H1 (cell line): ENCODE measurements around the gene PSME1. TPM values are rescaled to one million over a fixed set of nuclear protein-coding genes. Genes with fewer than 3 reads are reported as not detected.

Source experiments
- CTCF ChIA-PET: fragments of 300-600 bp; sonication (Branson Sonifier 250); formaldehyde crosslinking; loops from one replicate; lab custom pipeline; 2021; ENCODE audit not compliant: partially characterized antibody; lab: Charles Lee
- POLR2A ChIA-PET: fragments of 300-600 bp; sonication (Branson Sonifier 250); formaldehyde crosslinking; loops from one replicate; lab custom pipeline; 2021; ENCODE audit warnings: inconsistent platforms; ENCODE audit not compliant: partially characterized antibody; lab: Charles Lee
- DNase-seq, 2 experiments: peaks; one replicate each; pipeline versions ENCODE4 v3.0.0 to v3.0.0-alpha.2; 2010 to 2022; ENCODE audit warnings: low spot score in 2 of 2, low read depth in 1 of 2, mixed read lengths in 1 of 2
- FAIRE-seq: peaks from 2 replicates; lab custom pipeline; 2011; peaks lifted over from hg19 to GRCh38; lab: Jason Lieb, UNC
- H2AFZ ChIP-seq: 2 replicates; pipeline ENCODE4 v1.8.1; 2012; ENCODE audit warnings: low read length, inconsistent platforms
- H2AK5ac ChIP-seq: 2 replicates; pipeline ENCODE4 v1.6.1; 2013; ENCODE audit warnings: low read depth, low read length
- H2BK120ac ChIP-seq: replicated peaks from 2 replicates; pipeline ENCODE3; 2013; ENCODE audit warnings: low read depth, low read length, inconsistent platforms
- H2BK12ac ChIP-seq: 2 replicates; pipeline ENCODE4 v1.6.1; 2013; ENCODE audit warnings: low read depth, low read length
- H2BK15ac ChIP-seq: 2 replicates; pipeline ENCODE4 v1.6.1; 2013; ENCODE audit warnings: low read length
- H2BK20ac ChIP-seq: 2 replicates; pipeline ENCODE4 v1.6.1; 2013; ENCODE audit warnings: low read length
- H2BK5ac ChIP-seq: 2 replicates; pipeline ENCODE4 v1.6.1; 2013; ENCODE audit warnings: low read depth, low read length
- H3K14ac ChIP-seq: 2 replicates; pipeline ENCODE4 v1.6.1; 2013; ENCODE audit warnings: inconsistent platforms; ENCODE audit not compliant: insufficient read length
- H3K18ac ChIP-seq: 2 replicates; pipeline ENCODE4 v1.6.1; 2013; ENCODE audit warnings: low read length; ENCODE audit errors: extremely low read depth
- H3K23ac ChIP-seq: 2 replicates; pipeline ENCODE4 v1.6.1; 2013; ENCODE audit warnings: inconsistent platforms; ENCODE audit not compliant: insufficient read length
- H3K23me2 ChIP-seq: 2 replicates; pipeline ENCODE4 v1.6.1; 2013; ENCODE audit warnings: low read depth, low read length
- H3K27ac ChIP-seq: 2 replicates; pipeline ENCODE4 v1.6.1; 2011; ENCODE audit warnings: low read depth, low read length, inconsistent platforms
- H3K27me3 ChIP-seq, 4 experiments: replicated peaks in 1 of 4; 1 replicate in 1 of 4; 2 replicates in 3 of 4; pipeline versions ENCODE4 v1.6.1 to v1.8.1; 2011 to 2013; ENCODE audit warnings: low read length in 3 of 4, mild to moderate bottlenecking in 3 of 4, inconsistent platforms in 2 of 4, mixed read lengths in 2 of 4, moderate library complexity in 1 of 4; ENCODE audit not compliant: control insufficient read depth in 3 of 4, insufficient read depth in 3 of 4; ENCODE audit errors: extremely low read depth in 1 of 4
- H3K36me3 ChIP-seq, 4 experiments: 2 replicates each; pipeline versions ENCODE4 v1.6.1 to v1.8.1; 2011 to 2013; ENCODE audit warnings: mild to moderate bottlenecking in 4 of 4, low read length in 3 of 4, moderate library complexity in 2 of 4, control low read depth in 1 of 4, inconsistent platforms in 1 of 4; ENCODE audit not compliant: insufficient read depth in 4 of 4, control insufficient read depth in 2 of 4
- H3K4ac ChIP-seq: replicated peaks from 2 replicates; pipeline ENCODE3; 2013; ENCODE audit warnings: low read length, low read depth, mixed read lengths, inconsistent platforms; ENCODE audit not compliant: insufficient read length
- H3K4me1 ChIP-seq, 4 experiments: replicated peaks in 1 of 4; 1 replicate in 1 of 4; 2 replicates in 3 of 4; pipeline versions ENCODE4 v1.6.1 to v1.8.1; 2011 to 2013; ENCODE audit warnings: low read length in 3 of 4, inconsistent platforms in 2 of 4, mixed read lengths in 1 of 4; ENCODE audit not compliant: insufficient read depth in 4 of 4, control insufficient read depth in 3 of 4
- H3K4me2 ChIP-seq, 2 experiments: 2 replicates each; pipeline versions ENCODE4 v1.6.1 to v1.8.1; 2011 to 2013; ENCODE audit warnings: low read depth in 2 of 2, low read length in 2 of 2, control low read depth in 1 of 2, inconsistent platforms in 1 of 2, mild to moderate bottlenecking in 1 of 2; ENCODE audit not compliant: insufficient read depth in 1 of 2
- H3K4me3 ChIP-seq, 4 experiments: fragments of 200-600, 300-600 bp in 1 of 4; sonication (generic), shearing (Covaris generic), sonication (Bioruptor Twin) in 1 of 4; 2 replicates each; pipeline versions ENCODE4 v1.5.1 to v1.8.1; 2011 to 2016; ENCODE audit warnings: low read length in 4 of 4, low read depth in 3 of 4, control low read depth in 2 of 4, inconsistent platforms in 2 of 4, mild to moderate bottlenecking in 2 of 4, mixed read lengths in 1 of 4, moderate library complexity in 1 of 4; ENCODE audit not compliant: insufficient read depth in 2 of 4; ENCODE audit errors: extremely low read depth in 1 of 4
- H3K56ac ChIP-seq: replicated peaks from 2 replicates; pipeline ENCODE3; 2013; ENCODE audit warnings: low read depth, mild to moderate bottlenecking, mixed read lengths, low read length, inconsistent platforms; ENCODE audit not compliant: insufficient read length
- H3K79me1 ChIP-seq: 2 replicates; pipeline ENCODE4 v1.6.1; 2013; ENCODE audit warnings: low read depth, low read length, control low read depth
- H3K79me2 ChIP-seq, 2 experiments: 2 replicates each; pipeline versions ENCODE4 v1.6.1 to v1.8.1; 2012 to 2013; ENCODE audit warnings: low read length in 2 of 2, mild to moderate bottlenecking in 2 of 2, inconsistent platforms in 1 of 2; ENCODE audit not compliant: insufficient read depth in 2 of 2, control insufficient read depth in 1 of 2
- H3K9ac ChIP-seq, 4 experiments: replicated peaks in 1 of 4; 1 replicate in 1 of 4; 2 replicates in 3 of 4; pipeline versions ENCODE4 v1.6.1 to v1.8.1; 2011 to 2013; ENCODE audit warnings: low read depth in 3 of 4, low read length in 3 of 4, control low read depth in 2 of 4, mild to moderate bottlenecking in 2 of 4, moderate library complexity in 2 of 4, inconsistent platforms in 1 of 4; ENCODE audit errors: extremely low read depth in 1 of 4
- H3K9me3 ChIP-seq, 2 experiments: 2 replicates each; pipeline versions ENCODE4 v1.6.1 to v1.8.1; 2012 to 2013; ENCODE audit warnings: mild to moderate bottlenecking in 2 of 2, moderate library complexity in 2 of 2, control low read depth in 1 of 2, inconsistent platforms in 1 of 2, low read depth in 1 of 2, low read length in 1 of 2, mixed read lengths in 1 of 2; ENCODE audit not compliant: insufficient read depth in 2 of 2
- H4K20me1 ChIP-seq, 2 experiments: replicated peaks in 1 of 2; 2 replicates each; pipeline versions ENCODE3 to v1.8.1; 2011 to 2013; ENCODE audit warnings: inconsistent platforms in 2 of 2, low read length in 2 of 2, mild to moderate bottlenecking in 1 of 2; ENCODE audit not compliant: insufficient read depth in 2 of 2, control insufficient read depth in 1 of 2
- H4K5ac ChIP-seq: 2 replicates; pipeline ENCODE4 v1.6.1; 2013; ENCODE audit warnings: low read length, low read depth, mixed read lengths, inconsistent platforms; ENCODE audit not compliant: insufficient read length
- H4K8ac ChIP-seq: 2 replicates; pipeline ENCODE4 v1.8.0; 2013; ENCODE audit warnings: mild to moderate bottlenecking, moderate library complexity, low read length, inconsistent platforms; ENCODE audit not compliant: insufficient read depth; ENCODE audit errors: extremely low read depth
- H4K91ac ChIP-seq: replicated peaks from 2 replicates; pipeline ENCODE3; 2013; ENCODE audit warnings: low read length, mixed read lengths, inconsistent platforms; ENCODE audit not compliant: insufficient read length
- BCL11A ChIP-seq, 2 experiments: IDR thresholded peaks; one replicate each; pipeline ENCODE4 v1.6.1; 2011; ENCODE audit warnings: low read depth in 2 of 2, low read length in 2 of 2, mild to moderate bottlenecking in 2 of 2
- CBX5 ChIP-seq: fragments of 300-800, 300-1000 bp; sonication (generic); IDR thresholded peaks from 2 replicates; pipeline ENCODE4 v1.7.1; 2016; ENCODE audit warnings: antibody characterized with exemption, low read length, low read depth
- CHD1 ChIP-seq: IDR thresholded peaks from 2 replicates; pipeline ENCODE4 v1.6.1; 2012; ENCODE audit warnings: low read depth, low read length, improper control_type of control experiment
- GABPA ChIP-seq: IDR thresholded peaks from 2 replicates; pipeline ENCODE4 v1.6.1; 2011; ENCODE audit warnings: mild to moderate bottlenecking, low read length, moderate library complexity, borderline replicate concordance; ENCODE audit not compliant: insufficient read depth
- HDAC2 ChIP-seq, 2 experiments: fragments of 300-600 bp in 1 of 2; sonication (generic) in 1 of 2; IDR thresholded peaks; 2 replicates each; pipeline ENCODE4 v1.6.1; 2011 to 2012; ENCODE audit warnings: low read depth in 2 of 2, low read length in 2 of 2, mild to moderate bottlenecking in 2 of 2, moderate library complexity in 2 of 2, borderline replicate concordance in 1 of 2, inconsistent platforms in 1 of 2
- MAFK ChIP-seq: IDR thresholded peaks from 2 replicates; pipeline ENCODE4 v1.6.1; 2012; ENCODE audit warnings: low read depth, mild to moderate bottlenecking, improper control_type of control experiment, low read length
- POU5F1 ChIP-seq: IDR thresholded peaks from 2 replicates; pipeline ENCODE4 v1.6.1; 2011; ENCODE audit warnings: low read depth, mild to moderate bottlenecking, low read length, moderate library complexity
- SIN3A ChIP-seq, 2 experiments: IDR thresholded peaks in 1 of 2; conservative IDR thresholded peaks in 1 of 2; 2 replicates each; pipeline ENCODE4 v1.6.1; 2011 to 2012; ENCODE audit warnings: low read length in 2 of 2, improper control_type of control experiment in 1 of 2, low read depth in 1 of 2, mild to moderate bottlenecking in 1 of 2
- SP4 ChIP-seq: IDR thresholded peaks from 2 replicates; pipeline ENCODE4 v1.6.1; 2012; ENCODE audit warnings: low read length, inconsistent platforms
- TEAD4 ChIP-seq: IDR thresholded peaks from 2 replicates; pipeline ENCODE4 v1.6.1; 2012; ENCODE audit warnings: low read depth, low read length, inconsistent platforms, mixed read lengths
- WGBS, 2 experiments: shearing (Covaris generic) in 1 of 2; methylation state at CpG; one replicate each; pipeline versions ENCODE4 v1.1.6 to v1.1.7; 2013 to 2015; ENCODE audit warnings: low lambda C conversion rate in 2 of 2, mixed read lengths in 2 of 2, inconsistent platforms in 1 of 2, low coverage in 1 of 2, missing lambda C conversion rate in 1 of 2; ENCODE audit not compliant: insufficient replicate concordance in 2 of 2, insufficient coverage in 1 of 2, insufficient read length in 1 of 2; ENCODE audit errors: extremely low coverage in 1 of 2, missing lambda C conversion rate in 1 of 2; 5-methylcytosine and 5-hydroxymethylcytosine counted together
- polyA plus RNA-seq, 7 experiments: library from polyadenylated mRNA; depleted of rRNA in 3 of 7; stranded (reverse) in 5 of 7; unstranded in 2 of 7; fragments of >200 nt in 5 of 7; fragments of 200-250 nt in 2 of 7; gene quantifications; 1 replicate in 5 of 7; 2 replicates in 1 of 7; 4 replicates in 1 of 7; pipeline versions ENCODE4 v1.2.1 to v1.2.3, GENCODE V29; 2011 to 2013; ENCODE audit warnings: missing spikeins in 2 of 7, mixed read lengths in 2 of 7
- total RNA-seq: library from RNA; stranded (reverse); fragmentation: NEBNext Ultra II Directional; extraction: Animal tissue kit (Norgen Biotek cat#: 25700); gene quantifications from 2 replicates; pipeline ENCODE4 v1.2.1, GENCODE V29; 2021

The PSME1 gene
- total and polyA plus RNA-seq, 2 of the 8 experiments (the other 6 are each of a cell fraction or from before 2014, with no cell fraction given) = 74.9 to 85.9 TPM

- Histone ChIP-seq H3K4me3 (no peak overlapping the region), H2BK20ac (no peak overlapping the region), H3K56ac (no peak overlapping the region), H3K79me2 (peaks cover 0 to 21% of the 10 kb centered on the region in 2 experiments; a peak in 2 of 4 replicates), H3K14ac (no peak overlapping the region), H3K9me3 (no peaks in the 10 kb centered on the region), H4K20me1 (peaks cover 7 to 11% of the 10 kb centered on the region in 2 experiments), H2AK5ac (no peak overlapping the region), H2BK120ac (no peak overlapping the region), H2AFZ (no peak overlapping the region), H4K5ac (no peak overlapping the region), H2BK5ac (no peak overlapping the region), H3K4ac (no peak overlapping the region), H3K36me3 (peaks cover 9 to 46% (median 27%) of the 10 kb centered on the region in 4 experiments; a peak in 7 of 8 replicates), H3K79me1 (peaks cover 5% of the 10 kb centered on the region), H2BK12ac (no peak overlapping the region), H3K23me2 (peaks cover 8% of the 10 kb centered on the region), H2BK15ac (no peak overlapping the region), H4K91ac (no peak overlapping the region), H3K23ac (no peak overlapping the region), H3K18ac (no peak overlapping the region), H3K9ac (no peak overlapping the region), H3K4me2 (no peak overlapping the region; a peak in 1 of 4 replicates), H4K8ac (no peak overlapping the region), H3K27ac (no peak overlapping the region), H3K27me3 (no peaks in the 10 kb centered on the region), H3K4me1 (peaks cover 5 to 13% (median 8%) of the 10 kb centered on the region in 4 experiments)
- WGBS, 2 experiments = 96% methylated on average over 8 of the region's 8 CpGs; no CpG with 5 or more reads in 1 of the 2 experiments
- FAIRE-seq (no peak), DNase-seq (no peak)
- ChIA-PET POLR2A (interaction anchor here (0.9 to 23.9 kb wide), 10 partner anchors 9 to 111 kb away, joined by 3 to 626 read pairs (median 38); partner anchors contain the start of genes CARMIL3, CPNE6, DCAF11 and EMC9), CTCF (interaction anchor here (0.6 to 12.8 kb wide), 4 partner anchors 9 to 1132 kb away, joined by 3 to 316 read pairs (median 82); partner anchors contain the start of gene CPNE6)
- TF ChIP-seq BCL11A (IDR thresholded peaks at IDR 0.05; ENCODE audit: low read depth in 2 of 2, low read length in 2 of 2) (no peak), CBX5 (no peak), SP4 (no peak), CHD1 (no peak), MAFK (no peak), TEAD4 (no peak), HDAC2 (IDR thresholded peaks at IDR 0.05; ENCODE audit: borderline replicate concordance in 1 of 2, low read depth in 2 of 2, low read length in 2 of 2) (no peak), SIN3A (conservative IDR thresholded peaks at IDR 0.05 in 1 of 2, IDR thresholded peaks at IDR 0.05 in 1 of 2; ENCODE audit: low read depth in 1 of 2, low read length in 2 of 2) (no peak), POU5F1 (no peak), GABPA (no peak)
Measured at GRCh38 chr14:24096545-24097181, 39.3 kb upstream of the PSME1 start.
